ENCODE measurements around the gene EXOC5.
"Not testable (repeated sequence)": the region's sequence is repeated elsewhere in the genome, so short reads cannot be mapped to it uniquely, and the experiment has no call there.

GRCh38 chr14:57240115-57240514 is 28.6 kb downstream of the EXOC5 start:
- TF ChIP-seq POLR2A, CTCF (IDR thresholded peaks at IDR 0.05): not testable (repeated sequence)
